A673 (cell line): ENCODE results near the gene MYOC. TPM values are rescaled to one million over a fixed set of nuclear protein-coding genes. Genes with fewer than 3 reads are reported as not detected.
"Not testable (repeated sequence)": the region's sequence is repeated elsewhere in the genome, so short reads cannot be mapped to it uniquely, and the experiment has no call there.

ENCODE experiments used
- BruUV-seq: library from RNA; stranded (reverse); fragments of 400-500 nt; replicated peaks from 2 replicates; lab custom pipeline; 2021; lab: Mats Ljungman, UMichigan
- CTCF ChIA-PET: fragments of 300-600 bp; sonication (Branson Sonifier 250); formaldehyde crosslinking; loops from one replicate; lab custom pipeline; 2022; ENCODE audit warnings: antibody characterized with exemption; lab: Charles Lee
- POLR2A ChIA-PET: fragments of 300-600 bp; sonication (Branson Sonifier 250); formaldehyde crosslinking; loops from one replicate; lab custom pipeline; 2022; ENCODE audit warnings: antibody characterized with exemption; ENCODE audit not compliant: low non-redundant PET; lab: Charles Lee
- DNase-seq: peaks from one replicate; pipeline ENCODE4 v3.0.0-alpha.2; 2015; ENCODE audit warnings: low spot score
- H3K27ac ChIP-seq: fragments of 200-600 bp; sonication (generic); 2 replicates; pipeline ENCODE4 v1.5.1; 2016; ENCODE audit warnings: mixed run types, low read depth, mild to moderate bottlenecking, mixed read lengths, antibody characterized with exemption, low read length; ENCODE audit not compliant: poor library complexity, severe bottlenecking
- H3K27me3 ChIP-seq: fragments of 200-600 bp; sonication (generic); replicated peaks from 2 replicates; pipeline ENCODE4 v1.6.1; 2017; ENCODE audit warnings: mixed run types, low read depth, mild to moderate bottlenecking, mixed read lengths, antibody characterized with exemption, low read length; ENCODE audit not compliant: insufficient read depth, poor library complexity
- H3K36me3 ChIP-seq: fragments of 200-600 bp; sonication (generic); 2 replicates; pipeline ENCODE4 v1.6.1; 2016; ENCODE audit warnings: mixed run types, mild to moderate bottlenecking, mixed read lengths, antibody characterized with exemption, low read length; ENCODE audit not compliant: insufficient read depth, poor library complexity, severe bottlenecking
- H3K4me1 ChIP-seq: fragments of 200-600 bp; sonication (generic); 2 replicates; pipeline ENCODE4 v1.6.1; 2017; ENCODE audit warnings: mixed run types, mild to moderate bottlenecking, mixed read lengths, antibody characterized with exemption, low read length; ENCODE audit not compliant: insufficient read depth, poor library complexity, severe bottlenecking
- H3K4me3 ChIP-seq: fragments of 200-600 bp; sonication (generic); 2 replicates; pipeline ENCODE4 v1.5.1; 2016; ENCODE audit warnings: low read depth, mixed run types, mild to moderate bottlenecking, mixed read lengths, low read length; ENCODE audit not compliant: poor library complexity, severe bottlenecking
- H3K9me3 ChIP-seq: fragments of 200-600 bp; sonication (generic); 2 replicates; pipeline ENCODE4 v1.6.1; 2016; ENCODE audit warnings: mixed run types, low read depth, mild to moderate bottlenecking, mixed read lengths, antibody characterized with exemption, low read length; ENCODE audit not compliant: poor library complexity, severe bottlenecking
- CTCF ChIP-seq: fragments of 300-800, 200-600 bp; sonication (generic); conservative IDR thresholded peaks from 2 replicates; pipeline ENCODE4 v1.5.1; 2017; ENCODE audit warnings: low read depth, mild to moderate bottlenecking, antibody characterized with exemption, low read length, moderate library complexity, mixed read lengths
- EZH2 ChIP-seq: fragments of 200-600 bp; sonication (generic); IDR thresholded peaks from 2 replicates; pipeline ENCODE4 v1.6.1; 2017; ENCODE audit warnings: borderline replicate concordance, low read depth, mild to moderate bottlenecking, mixed read lengths, antibody characterized with exemption, low read length; ENCODE audit not compliant: poor library complexity, severe bottlenecking
- intact Hi-C: fragments of 100-400 bp; cut with micrococcal nuclease; formaldehyde crosslinking; loops from one replicate; pipeline ENCODE4 v1.10.0; 2022; ENCODE audit not compliant: unreplicated experiment
- total RNA-seq: library from RNA; stranded (reverse); gene quantifications from 2 replicates; pipeline ENCODE4 v1.2.3, GENCODE V29; 2021

MYOC gene
- total RNA-seq, 1 experiment from 2014 or later: not detected

GRCh38 chr1:171622152-171622462, 30.4 kb downstream of the MYOC start, which contains the start of gene MYOCOS:
MYOCOS (plus strand) TSS chr1:171622243; CDS start chr1:171623884, 1,641 bp downstream.
- intact Hi-C loops: no loop called here
- no peak for DNase-seq
- ChIA-PET POLR2A (no interaction called here), CTCF (interaction anchor here (0.6 kb wide), 1 partner anchor 200 kb away, joined by 3 read pairs; no protein-coding TSS in a partner anchor)
- BruUV-seq: no TSS peak
- Histone ChIP-seq H3K4me1 (no peaks in the 10 kb centered on the region), H3K36me3 (no peaks in the 10 kb centered on the region), H3K9me3 (no peaks in the 10 kb centered on the region), H3K27me3 (no peaks in the 10 kb centered on the region), H3K27ac (no peak within 1 kb of the TSS), H3K4me3 (no peak within 1 kb of the TSS)
- TF ChIP-seq CTCF (no peak), EZH2 (no peak)

- CTCF ChIA-PET: no interaction called here
- POLR2A ChIA-PET: no interaction called here
- Histone ChIP-seq H3K36me3 (no peaks in the 10 kb centered on the region), H3K27ac (no peak overlapping the region), H3K4me1 (no peaks in the 10 kb centered on the region), H3K9me3 (no peaks in the 10 kb centered on the region), H3K4me3 (no peak overlapping the region), H3K27me3 (no peaks in the 10 kb centered on the region)
- no TSS peak for BruUV-seq
- TF ChIP-seq EZH2: no peak
- TF ChIP-seq CTCF: no peak
- intact Hi-C loops: no loop called here
- DNase-seq: no peak
Observed at GRCh38 chr1:171616586-171616985, 35.9 kb downstream of the MYOC start.

- BruUV-seq, POLR2A ChIA-PET, DNase-seq: not testable (repeated sequence)
Observed at GRCh38 chr1:171615122-171615906, 37.2 kb downstream of the MYOC start.

GRCh38 chr1:171613282-171613681, 39.2 kb downstream of the MYOC start:
- no peaks in the 10 kb centered on the region for H3K36me3 ChIP-seq
- no peak overlapping the region for H3K27ac ChIP-seq
- no peak for DNase-seq
- intact Hi-C loops: no loop called here
- POLR2A ChIA-PET: no interaction called here
- H3K9me3 ChIP-seq: no peaks in the 10 kb centered on the region
- H3K27me3 ChIP-seq: no peaks in the 10 kb centered on the region
- no TSS peak for BruUV-seq
- no peak for TF ChIP-seq EZH2
- no peak for TF ChIP-seq CTCF
- H3K4me3 ChIP-seq: no peak overlapping the region
- CTCF ChIA-PET: no interaction called here
- H3K4me1 ChIP-seq: no peaks in the 10 kb centered on the region

More at GRCh38 chr1:171615122-171615906, 37.2 kb downstream of the MYOC start:
- H3K36me3 ChIP-seq, H3K27me3 ChIP-seq, H3K27ac ChIP-seq, H3K4me1 ChIP-seq, H3K4me3 ChIP-seq, H3K9me3 ChIP-seq, CTCF ChIA-PET, intact Hi-C loops: not testable (repeated sequence)
